GM19240 (cell line): ENCODE measurements around the gene CDKN2D.
"Not testable (repeated sequence)": the region's sequence is repeated elsewhere in the genome, so short reads cannot be mapped to it uniquely, and the experiment has no call there.

Source experiments
- DNase-seq: peaks from one replicate; pipeline ENCODE4 v3.0.0; 2011; ENCODE audit warnings: low spot score; ENCODE audit not compliant: insufficient read length

CDKN2D gene

DNA sequence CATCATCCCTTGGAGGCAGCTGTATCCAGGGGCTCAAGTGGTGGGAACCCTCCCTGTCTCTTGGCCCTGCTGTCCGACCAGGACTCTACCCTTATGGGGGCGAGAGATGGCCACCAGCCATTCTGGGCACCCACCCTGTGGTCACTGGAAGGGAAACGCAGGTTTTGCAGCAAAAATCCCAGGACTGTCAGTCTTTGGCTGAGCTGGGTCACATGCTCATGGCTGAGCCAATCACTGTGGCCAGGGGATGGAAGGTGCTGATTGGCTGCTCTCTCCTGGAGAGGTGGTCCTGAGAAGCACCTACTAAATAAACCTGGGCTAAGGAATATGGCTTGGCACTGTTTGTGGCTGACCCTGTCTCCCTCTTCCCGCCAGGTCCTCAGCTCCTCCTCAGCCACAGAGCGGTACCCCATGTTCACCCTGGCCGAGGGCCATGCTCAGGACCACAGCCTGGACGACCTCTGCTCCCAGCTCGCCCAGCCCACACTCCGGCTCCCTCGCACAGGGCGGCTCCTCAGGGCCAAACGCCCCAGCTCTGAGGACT, 16.2 kb downstream of the CDKN2D start:
- no peak for DNase-seq

DNA sequence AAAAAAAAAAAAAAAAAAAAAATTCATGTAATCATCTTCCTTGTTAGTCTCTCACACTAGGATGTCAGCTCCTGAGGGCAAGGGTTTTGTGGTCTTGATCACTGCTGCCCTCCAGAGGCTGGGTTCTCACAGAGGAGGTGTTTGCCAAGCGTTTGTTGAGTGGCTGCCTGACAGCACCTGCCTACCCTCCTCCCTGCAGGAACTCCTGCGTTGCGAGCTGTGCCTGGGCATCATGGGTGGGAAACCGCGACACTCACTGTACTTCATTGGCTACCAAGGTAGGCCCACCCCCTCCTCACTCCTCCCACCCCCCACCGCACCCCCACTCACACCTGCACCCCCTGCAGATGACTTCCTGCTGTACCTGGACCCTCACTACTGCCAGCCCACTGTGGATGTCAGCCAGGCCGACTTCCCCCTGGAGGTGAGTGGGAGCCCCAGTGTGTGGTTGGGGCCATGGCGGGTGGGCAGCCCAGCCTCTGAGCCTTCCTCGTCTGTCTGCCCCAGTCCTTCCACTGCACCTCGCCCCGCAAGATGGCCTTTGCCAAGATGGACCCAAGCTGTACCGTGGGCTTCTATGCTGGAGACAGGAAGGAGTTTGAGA, 17.0 kb downstream of the CDKN2D start:
- DNase-seq: no peak

DNA sequence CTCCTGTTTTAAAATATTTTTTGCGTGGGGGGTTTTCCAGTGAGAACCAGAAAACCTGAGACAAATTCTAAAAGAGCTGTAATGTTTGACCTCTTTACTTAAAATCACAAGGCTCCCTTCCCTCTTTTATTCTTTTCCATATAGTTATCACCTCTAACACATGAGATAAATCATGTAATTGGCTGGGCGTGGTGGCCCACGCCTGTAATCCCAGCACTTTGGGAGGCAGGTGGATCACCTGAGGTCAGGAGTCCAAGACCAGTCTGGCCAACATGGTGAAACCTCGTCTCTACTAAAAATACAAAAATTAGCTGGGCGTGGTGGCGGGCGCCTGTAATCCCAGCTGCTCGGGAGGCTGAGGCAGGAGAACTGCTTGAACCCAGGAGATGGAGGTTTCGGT, 17.8 kb downstream of the CDKN2D start:
- not testable (repeated sequence) for DNase-seq

DNA sequence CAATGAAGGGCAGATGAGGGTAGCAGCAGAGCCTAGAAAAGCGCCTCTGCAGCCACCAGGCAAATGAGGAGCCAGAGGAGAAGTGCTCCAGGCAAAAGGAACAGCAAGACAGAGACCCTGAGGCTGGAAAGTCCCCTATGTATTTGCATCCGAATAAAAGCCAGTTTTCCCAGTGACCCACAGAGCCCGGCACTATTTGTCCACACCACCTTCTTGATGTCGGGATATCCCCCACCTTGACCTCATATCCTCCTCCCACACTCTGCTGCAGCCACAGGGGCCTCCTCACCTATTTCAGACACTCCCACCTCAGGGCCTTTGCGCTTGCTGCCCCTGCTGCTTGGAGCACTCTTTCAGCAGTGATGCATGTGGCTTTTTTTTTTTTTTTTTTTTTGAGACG, 18.4 kb downstream of the CDKN2D start:
- DNase-seq: no peak

DNA sequence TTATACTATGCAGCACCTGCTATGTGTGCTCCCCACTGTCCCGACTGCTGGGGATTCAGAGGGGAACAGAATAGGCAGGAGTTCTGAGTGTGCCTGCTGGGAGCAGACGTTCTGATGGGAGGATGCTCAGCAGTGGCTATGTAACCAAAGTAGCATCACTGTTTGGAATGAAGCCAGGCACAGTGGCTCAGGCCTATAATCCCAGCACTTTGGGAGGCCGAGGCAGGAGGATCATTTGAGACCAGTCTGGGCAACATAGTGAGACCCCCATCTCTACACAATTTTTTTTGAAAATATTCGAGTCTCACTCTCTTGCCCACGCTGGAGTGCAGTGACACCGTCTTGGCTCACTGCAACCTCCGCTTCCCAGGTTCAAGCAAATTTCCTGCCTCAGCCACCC, 19.0 kb downstream of the CDKN2D start:
- DNase-seq: no peak

DNA sequence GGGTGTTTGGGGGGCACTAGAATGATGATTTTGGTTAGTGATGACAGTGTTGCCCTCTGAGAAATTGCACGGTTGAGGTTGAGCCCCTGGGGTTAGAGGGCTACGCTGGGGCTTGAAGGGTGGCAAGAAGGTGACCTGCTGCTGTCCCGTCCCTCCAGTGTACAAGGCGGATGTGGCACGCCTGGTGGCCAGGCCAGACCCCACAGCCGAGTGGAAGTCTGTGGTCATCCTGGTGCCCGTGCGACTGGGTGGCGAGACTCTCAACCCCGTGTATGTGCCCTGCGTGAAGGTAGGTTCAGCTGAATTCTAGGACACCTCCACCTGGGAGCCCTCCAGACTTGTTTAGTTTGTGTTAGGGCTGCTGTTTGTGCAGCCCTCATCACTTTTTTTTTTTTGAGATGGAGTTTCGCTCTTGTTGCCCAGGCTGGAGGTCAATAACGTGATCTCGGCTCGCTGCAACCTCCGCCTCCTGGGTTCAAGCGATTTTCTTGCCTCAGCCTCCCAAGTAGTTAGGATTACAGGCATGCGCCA, 20.0 kb downstream of the CDKN2D start:
- no peak for DNase-seq

DNA sequence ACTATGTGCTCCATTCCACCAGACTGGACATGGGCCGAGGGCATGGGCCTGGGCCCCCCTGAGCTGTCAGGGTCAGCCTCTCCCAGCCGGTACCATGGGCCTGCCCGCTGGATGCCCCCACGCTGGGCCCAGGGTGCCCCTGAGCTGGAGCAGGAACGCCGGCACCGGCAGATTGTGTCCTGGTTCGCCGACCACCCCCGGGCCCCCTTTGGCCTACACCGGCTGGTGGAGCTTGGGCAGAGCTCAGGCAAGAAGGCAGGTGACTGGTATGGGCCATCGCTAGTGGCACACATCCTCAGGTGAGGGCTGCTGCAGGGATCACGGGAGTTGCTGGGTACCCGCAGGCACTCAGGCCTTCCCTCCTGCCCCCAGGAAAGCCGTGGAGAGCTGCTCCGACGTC, 22.0 kb downstream of the CDKN2D start:
- no peak for DNase-seq

DNA sequence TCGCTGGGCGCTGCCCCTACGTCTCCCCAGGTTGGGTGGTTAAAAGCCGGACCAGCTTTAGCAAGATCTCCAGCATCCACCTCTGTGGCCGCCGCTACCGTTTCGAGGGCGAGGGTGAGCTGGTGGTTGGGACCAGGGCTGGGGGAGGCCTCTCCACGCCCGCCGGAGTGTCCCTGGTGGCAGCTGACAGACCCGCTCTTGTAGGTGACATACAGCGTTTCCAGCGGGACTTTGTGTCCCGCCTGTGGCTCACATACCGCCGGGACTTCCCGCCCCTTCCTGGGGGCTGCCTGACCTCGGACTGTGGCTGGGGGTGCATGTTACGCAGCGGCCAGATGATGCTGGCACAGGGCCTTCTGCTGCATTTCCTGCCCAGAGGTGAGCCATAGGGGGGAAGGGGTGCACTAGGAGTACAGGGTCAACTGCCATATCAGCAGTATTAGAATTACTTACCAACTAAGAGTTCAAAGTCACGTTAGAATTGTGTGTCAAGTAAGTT, 24.0 kb downstream of the CDKN2D start:
- no peak for DNase-seq

DNA sequence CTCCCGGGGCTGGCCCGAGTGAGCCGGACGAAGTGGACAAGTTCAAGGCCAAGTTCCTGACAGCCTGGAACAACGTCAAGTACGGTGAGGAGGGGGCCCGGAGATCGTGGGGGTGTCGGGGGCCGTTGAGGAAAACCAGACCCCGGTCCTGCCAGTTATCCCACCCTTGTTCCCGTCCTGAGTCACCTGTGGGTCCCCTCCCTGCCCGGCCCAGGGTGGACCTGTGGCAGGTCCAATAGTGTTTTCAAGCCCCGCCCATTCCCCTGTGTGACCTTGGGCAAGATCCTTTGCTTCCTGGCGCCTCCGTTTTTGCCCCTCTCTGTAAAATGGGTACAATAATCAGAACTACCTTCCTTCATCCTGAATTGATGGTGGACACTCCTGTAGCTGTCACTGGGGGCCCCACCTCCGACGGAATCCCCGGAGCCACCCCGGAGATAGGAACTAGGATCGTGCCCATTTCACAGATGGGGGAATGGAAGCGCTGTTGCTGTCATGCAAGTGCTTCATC, 24.5 kb downstream of the CDKN2D start:
- DNase-seq: no peak

DNA sequence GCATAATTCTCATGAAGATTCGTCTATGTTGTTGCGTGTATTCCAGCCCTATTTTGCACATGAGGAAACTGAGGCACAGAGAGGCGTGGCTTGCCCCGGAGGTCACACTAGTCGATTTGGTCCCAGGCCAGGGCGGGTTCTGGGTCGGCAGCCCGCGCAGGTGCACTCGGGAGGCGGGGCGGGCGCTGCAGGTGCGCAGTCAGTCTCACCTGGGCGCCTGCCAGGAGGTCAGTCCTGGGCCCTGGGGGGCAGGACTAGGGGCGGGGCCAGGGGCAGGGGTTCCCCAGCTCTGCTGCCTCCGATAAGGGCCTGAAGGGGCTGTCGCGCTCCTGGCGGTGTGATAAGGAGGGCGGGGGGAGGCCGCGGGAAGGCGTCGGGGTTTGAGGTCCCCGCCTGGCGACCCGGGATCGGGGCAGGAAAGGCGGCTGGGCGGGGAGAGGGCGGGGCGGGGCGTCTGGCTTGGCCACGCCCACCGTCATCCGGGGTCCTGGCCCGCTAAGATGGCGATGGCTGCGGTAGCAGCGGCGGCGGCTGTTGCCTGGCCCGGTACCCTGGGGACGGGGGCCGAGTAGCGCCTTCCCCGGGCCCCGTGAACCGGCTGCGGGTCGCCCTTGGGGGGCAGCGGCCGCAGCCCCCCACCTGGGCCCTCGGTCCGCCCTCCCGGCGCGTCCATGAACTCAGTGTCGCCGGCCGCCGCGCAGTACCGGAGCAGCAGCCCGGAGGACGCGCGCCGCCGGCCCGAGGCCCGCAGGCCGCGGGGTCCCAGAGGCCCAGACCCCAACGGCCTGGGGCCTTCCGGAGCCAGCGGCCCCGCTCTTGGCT, 25.1 kb downstream of the CDKN2D start, which contains the start of gene ATG4D:
ATG4D (plus strand) TSS at position 485 of the 822 bp plus-strand sequence; CDS start at position 672, 187 bp downstream.
- DNase-seq: peak; percentile 94

DNA sequence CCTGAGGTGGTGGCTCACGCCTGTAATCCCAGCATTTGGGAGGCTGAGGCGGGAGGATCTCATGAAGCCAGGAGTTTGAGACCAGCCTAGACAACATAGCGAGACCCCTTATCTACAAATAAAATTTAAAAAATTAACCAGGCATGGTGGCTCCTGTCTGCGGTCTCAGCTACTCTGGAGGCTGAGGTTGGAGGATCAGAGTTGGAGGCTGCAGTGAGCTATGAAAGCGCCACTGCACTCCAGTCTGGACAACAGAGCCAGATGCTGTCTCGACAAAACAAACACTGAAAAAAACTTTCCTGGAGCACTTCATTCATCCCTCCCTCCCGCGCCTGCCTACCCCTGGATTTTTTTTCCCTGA, 25.7 kb downstream of the CDKN2D start:
- DNase-seq: no peak

DNA sequence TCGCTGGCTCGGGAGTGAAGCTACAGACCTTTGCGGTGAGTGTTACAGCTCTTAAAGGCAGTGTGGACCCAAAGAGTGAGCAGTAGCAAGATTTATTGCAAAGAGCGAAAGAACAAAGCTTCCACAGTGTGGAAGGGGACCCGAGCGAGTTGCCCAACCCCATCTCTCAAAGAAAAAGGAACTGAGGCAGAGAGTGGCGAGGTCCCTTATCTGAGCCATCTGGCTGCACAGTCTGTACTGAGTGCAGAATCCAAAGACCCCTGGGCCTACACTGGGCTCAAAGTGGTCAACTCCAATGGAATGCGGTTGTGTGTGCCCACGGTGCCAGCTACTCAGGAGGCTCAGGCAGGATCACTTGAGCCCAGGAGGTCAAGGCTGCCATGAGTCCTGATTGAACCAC, 29.8 kb downstream of the CDKN2D start:
- not testable (repeated sequence) for DNase-seq

DNA sequence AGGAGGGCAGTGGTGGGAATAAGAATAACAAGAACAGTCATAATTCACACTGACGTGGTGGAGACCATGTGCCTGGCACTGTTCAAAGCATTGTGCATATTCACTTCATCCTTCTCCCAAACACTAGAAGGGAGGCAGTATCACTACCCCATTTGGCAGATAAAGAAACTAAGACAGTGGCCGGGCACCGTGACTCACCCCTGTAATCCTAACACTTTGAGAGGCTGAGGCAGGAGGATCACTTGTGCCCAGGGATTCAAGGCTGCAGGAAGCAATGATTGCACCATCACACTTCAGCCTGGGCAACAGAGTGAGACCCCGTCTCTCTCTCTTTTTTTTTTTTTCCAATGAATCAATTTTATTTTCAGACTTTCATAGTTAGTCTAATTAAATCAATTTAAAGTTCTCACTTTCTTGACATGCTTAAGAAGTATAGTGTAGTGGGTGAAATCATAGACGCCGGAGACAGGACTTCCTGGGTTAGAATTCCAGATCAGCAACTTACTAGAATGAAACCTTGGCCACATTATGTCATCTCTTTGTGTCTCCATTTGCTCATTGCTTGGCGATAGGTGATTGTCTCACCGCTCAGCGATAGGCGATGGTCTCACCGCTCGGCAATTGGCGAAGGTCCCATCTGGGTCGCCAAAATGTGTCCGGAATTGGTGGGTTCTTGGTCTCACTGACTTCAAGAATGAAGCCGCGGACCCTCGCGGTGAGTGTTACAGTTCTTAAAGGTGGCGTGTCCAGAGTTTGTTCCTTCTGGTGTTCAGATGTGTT, 30.4 kb downstream of the CDKN2D start:
- DNase-seq: no peak

DNA sequence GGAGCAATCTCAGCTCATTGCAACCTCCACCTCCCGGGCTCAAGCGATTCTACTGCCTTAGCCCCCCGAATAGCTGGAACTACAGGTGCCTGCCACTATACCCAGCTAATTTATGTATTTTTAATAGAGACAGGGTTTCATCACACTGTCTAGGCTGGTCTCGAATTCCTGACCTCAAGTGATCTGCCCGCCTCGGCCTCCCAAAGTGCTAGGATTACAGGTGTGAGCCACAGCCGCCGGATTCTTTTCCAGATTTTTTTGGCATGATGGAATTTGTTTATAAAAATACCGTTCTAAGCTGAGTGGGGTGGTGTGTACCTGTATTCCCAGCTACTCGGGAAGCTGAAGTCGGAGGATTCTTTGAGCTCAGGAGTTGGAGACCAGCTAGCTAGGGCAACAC, 31.1 kb downstream of the CDKN2D start:
- no peak for DNase-seq

DNA sequence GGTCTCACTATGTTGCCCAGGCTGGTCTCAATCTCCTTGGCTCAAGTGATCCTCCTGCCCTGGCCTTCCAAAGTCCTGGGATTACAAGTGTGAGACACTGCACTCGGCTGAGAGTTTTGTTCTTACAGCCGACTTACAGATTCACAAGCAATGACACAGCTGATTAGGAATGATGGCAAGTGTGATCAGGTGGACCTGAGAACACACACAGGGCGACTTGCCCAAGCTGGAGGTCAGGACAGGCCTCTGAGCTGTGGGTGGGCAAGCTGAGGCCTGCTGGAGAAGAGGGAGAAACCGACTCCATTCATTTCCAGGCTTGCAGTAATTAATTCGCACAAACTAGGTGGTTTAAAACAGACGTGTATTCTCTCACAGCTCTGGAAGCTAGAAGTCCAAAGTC, 33.2 kb downstream of the CDKN2D start:
- DNase-seq: no peak

DNA sequence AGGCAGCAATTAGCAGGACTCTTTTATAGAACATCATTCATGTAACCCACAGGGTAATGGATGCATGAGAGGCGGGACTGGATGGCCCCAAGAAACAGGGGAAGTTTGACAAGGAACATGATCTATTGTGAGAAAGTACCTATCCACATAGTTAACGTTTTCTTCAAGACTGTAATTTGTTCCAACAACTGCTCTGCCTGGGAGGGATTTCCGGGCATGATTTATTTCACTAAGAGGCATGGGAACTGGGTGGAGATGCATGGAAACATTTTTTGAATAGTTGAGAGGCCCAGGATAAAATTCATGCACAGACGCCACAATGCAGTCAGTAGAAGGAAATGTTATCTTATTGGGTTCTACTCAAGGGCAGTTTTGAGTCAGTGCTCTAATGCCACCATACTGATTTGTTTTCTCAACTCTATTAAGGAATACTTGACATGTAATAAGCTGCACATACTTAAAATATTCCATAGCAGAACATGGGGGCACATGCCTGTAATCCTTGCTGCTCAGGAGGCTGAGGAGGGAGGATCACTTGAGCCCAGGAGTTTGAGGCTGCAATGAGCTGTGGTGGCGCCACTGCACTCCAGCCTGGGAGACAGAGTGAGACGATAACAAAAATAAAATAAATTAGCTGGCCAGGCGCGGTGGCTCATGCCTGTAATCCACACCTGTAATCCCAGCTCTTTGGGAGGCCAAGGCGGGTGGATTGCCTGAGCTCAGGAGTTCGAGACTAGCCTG, 35.0 kb downstream of the CDKN2D start:
- DNase-seq: no peak

DNA sequence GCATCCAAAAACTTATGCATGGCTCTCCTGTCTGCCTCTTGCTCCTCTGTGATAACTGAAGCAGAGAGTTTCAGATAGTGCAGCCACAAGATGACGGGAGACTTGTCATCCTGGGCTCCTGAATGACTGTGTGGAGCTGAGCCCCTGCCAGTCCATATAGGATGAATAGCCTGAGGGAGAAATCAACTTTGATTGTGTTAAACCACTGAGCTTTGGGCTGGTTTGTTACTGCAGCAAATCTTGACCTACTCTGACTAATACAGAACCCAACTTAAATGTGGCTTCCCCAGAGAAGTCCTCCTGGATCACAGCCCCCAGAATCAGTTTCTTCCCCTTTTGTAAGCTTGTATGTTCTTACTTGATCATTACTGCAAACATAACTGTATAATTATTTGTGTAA, 36.3 kb downstream of the CDKN2D start:
- DNase-seq: no peak

DNA sequence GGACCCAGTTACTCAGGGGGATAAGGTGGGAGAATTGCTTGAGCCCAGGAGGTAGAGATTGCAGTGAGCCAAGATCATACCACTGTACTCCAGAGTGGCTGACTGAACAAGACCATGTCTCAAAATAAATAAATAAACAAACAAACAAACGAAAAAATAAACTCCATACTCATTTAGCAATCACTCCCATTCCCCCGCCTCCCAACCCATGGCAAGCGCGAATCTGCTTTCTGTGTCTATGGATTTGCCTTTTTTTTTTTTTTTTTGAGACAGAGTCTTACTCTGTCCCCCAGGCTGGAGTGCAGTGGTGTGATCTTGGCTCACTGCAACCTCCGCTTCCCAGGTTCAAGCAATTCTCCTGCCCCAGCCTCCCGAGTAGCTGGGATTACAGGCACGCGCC, 41.9 kb downstream of the CDKN2D start:
- not testable (repeated sequence) for DNase-seq

DNA sequence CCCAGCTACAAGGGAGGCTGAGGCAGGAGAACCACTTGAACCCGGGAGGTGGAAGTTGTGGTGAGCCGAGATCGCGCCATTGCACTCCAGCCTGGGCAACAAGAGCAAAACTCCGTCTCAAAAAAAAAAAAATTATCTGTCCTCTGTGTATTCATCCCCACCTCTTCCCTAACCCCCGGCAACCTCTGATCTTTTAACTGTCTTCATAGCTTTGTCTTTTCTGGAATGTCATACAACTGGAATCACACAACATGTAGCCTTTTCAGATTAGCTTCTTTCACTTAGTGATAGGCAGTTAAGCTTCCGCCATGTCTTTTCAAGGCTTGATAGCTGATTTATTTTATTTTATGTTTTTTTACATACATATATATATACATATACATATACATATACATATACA, 43.1 kb downstream of the CDKN2D start:
- DNase-seq: no peak

DNA sequence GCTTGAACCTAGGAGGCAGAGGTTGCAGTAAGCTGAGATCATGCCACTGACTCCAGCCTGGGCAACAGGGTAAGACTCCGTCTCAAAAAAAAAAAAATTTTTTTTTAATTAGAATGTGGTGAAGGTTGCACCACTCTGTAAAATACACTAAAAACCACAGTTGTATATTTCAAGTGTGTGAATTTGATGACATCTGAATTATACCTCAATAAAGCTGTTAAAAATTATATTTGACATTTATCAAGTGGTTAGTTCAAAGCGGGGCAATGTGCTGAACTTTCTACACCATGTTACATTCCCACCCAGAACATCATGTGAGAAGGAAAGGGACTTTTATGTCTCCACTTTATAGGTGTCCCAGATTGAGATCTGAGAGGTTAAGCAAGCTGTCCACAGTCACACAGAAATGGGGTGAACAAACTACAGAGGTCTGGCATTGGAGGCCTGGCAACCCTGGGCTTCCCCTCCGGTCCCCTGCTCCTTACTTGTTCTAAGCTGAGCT, 45.6 kb downstream of the CDKN2D start:
- DNase-seq: no peak
